SHP77 (cell line): Measurements from ENCODE around the gene CD44.

Source experiments
- DNase-seq, 2 experiments: peaks; one replicate each; lab custom pipeline; 2025; lab: John Stamatoyannopoulos, UW

CD44 gene

DNA sequence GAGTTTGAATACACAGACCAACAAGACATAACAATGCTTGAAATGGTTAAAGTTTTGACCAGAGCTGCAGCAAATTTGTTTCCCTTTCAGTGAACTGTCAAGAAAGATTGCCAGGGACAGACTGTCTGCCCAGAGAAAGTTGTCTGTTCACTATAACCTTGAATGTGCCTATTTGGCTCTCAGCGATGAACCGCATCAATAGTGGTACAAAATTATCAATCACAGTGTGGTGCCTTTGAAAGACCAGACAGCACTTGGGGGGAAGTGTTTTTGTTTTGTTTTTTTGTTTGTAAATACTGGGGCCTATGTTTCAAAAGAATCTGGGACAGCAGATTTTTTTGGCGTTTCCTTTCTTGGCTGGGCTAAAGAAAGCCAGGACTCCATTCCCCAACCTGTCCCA lies 123.1 kb downstream of the CD44 start:
- DNase-seq: no peak

GRCh38 chr11:35262735-35263134 lies 123.8 kb downstream of the CD44 start:
- no peak for DNase-seq

DNA sequence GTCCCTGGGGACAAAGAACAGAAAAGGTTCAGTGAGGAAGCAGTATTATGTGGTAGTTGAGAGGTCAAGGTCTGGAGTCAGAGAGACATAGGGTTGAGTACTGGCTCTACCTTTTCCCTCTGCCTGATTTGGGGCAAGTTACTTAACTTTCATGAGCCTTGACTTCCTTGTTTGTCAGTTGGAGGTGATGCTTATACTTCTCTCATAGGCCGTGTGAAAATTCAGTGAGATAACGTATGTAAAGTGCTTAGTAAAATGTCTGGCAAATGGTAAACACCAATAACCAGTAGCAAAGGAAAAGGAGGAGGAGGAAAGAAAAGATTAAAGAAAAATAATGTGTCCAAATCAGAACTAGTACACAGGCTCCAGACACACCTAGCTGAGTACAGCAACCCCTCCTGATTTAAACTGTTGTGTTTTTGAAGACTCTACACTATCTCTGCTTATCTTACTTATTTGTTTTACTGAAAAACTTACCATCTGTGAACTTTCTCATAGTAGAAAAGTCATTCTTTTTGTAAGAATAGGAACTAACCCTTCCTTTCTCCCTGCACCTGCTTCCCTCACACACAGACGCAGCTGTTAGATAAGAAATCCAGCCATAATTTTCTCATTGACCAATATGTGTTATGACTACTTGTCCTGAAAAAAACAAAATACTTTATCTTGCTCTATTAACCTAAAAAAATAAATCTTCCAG lies 126.9 kb downstream of the CD44 start:
- DNase-seq: no peak

- DNase-seq: no peak
Observed at GRCh38 chr11:35267504-35267903, 128.5 kb downstream of the CD44 start.

GRCh38 chr11:35270342-35270741 lies 131.4 kb downstream of the CD44 start:
- no peak for DNase-seq

GRCh38 chr11:35271031-35271430 lies 132.1 kb downstream of the CD44 start:
- no peak for DNase-seq

DNA sequence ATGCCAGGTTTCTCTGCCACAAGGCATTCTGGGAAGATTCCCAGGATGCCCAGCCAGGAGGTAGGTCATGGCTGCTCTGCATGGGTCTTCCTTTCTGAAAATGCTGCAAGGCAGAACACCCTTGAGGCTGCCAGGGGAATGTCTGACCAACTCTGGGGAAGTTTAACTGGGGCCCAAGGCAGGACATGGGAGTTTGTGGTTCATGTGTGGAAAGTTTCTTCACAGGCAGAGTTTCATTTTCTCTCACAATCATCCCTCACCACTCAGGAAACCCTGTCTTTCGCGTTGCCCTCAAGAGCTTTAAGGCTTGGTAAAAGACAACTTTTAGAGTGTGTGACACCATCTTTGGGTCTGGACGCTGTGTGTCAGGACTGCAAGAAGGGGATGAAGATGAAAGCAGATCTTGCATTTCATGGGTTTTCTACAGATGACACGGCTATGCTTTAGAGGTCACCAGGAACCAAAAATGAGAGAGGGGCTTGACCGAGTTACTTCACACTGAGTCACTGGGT lies 133.5 kb downstream of the CD44 start:
- DNase-seq: no peak

DNA sequence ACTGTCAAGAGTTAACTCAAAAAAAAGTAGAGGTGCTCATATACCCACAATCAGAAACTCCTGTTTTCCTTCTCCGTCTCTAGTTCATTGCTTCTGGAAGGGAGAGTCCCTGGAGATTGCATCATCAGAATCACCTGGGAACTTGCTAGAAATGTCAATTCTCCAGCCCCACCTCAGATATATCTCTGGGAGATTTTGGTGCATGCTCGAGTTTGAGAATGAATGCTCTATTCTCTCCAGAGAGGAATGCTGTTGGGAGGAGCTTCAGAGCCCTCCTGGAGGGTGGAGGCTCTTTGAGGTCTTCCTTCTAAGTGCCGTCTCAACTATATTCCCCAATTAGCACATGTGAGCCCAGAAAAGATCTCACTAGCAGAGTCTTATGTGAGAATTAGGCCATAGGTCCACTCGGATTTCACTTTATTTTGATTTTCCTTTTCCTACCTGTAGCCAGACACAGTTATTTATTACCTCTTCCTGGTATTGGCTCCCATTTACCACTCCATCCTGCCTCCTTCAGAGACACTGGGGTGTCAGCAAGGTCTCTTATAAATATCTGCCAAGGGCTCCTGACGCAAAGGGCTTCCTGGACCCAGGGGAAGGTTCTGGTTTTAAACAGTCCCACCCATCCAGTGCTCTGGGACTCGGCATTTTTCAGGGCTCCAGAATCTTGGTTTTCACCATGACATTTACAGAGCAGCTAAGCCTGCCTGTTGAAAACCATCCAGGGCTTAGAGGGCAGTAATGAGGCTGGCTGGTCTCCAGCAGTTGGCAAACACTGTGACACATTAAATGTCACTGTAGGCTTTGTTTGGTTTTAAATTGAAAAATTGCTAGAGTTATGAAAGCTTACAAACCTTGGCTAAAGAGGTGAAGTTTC lies 136.2 kb downstream of the CD44 start:
- DNase-seq: peak in 1 of 2 experiments; percentile 4

DNA sequence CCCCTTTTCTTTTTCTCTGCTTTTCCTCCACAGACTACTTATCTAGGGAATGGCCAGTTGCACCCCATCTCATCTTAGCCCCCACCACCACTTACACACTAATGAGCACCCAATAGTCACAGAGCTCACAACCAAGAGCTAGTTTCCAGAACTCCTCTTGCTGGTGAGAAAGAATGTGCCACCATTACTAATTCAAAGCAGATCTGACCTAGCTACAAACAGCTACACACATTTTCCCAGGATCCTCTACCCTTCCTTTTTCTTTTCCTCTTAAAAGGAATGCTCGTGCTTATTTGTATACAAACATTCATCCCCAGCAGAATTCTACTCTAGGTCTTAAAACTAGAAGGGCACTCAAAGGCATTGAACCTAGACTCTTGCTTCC lies 136.8 kb downstream of the CD44 start:
- DNase-seq: no peak

DNA sequence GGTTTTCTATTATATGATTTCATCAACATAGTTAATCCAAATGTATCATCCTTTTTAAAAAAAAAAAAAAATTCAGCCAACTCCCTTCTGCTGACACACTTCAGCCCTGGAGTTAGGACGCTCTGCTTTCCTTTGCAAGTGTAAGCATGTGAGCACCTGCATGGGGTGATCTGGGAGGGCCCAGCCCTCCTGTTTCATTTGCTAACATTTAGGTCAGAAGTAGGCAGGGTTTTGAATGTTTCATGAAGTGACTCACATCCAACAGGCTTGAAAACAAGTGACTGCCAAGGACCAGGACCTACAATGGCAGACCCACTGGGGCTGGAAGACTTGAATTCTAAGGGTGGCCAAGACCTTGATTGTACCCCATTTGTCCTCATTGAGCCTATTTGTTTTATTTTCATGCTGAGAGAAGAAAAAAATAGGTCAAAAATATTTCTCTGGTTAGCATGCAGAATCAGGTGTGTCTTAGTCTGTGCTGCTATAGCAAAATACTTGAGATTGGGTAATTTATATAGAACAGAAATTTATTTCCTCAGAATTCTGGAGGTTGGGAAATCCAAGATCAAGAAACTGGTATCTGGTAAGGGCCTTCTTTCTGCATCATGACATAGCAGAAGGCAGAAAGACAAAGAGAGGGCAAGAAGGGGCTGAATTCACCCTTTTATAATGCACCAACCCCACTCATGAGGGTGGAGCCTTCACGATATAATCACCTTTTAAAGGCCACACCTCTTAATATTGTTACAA lies 137.6 kb downstream of the CD44 start:
- DNase-seq: no peak

GRCh38 chr11:35277827-35278226 lies 138.9 kb downstream of the CD44 start:
- no peak for DNase-seq

GRCh38 chr11:35280727-35281126 lies 141.8 kb downstream of the CD44 start:
- no peak for DNase-seq

DNA sequence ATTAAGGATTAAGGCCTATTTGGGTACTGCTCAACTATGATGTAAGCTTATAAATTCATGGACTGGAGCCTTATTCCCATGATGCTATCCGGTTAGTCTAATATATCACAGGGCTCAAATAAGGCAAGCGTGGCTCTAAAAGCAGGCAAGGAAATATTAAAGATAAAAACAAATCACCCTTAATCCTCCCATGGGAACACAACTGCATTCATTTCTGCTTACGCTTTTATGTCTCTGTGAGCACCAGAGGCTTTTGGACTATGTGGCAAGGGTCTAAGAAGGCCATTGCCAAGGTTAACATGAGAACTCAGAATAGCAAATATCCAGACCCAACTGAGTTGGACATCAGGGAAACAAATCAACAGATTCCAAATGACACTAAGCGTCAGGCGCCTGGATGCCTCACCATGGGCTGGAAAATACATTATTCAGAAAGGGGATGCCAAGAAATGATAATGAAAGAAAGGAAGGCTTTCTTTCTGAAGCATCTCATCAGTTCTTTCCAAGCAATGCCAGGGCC lies 142.3 kb downstream of the CD44 start:
- DNase-seq: no peak
